ENCODE data around the gene ZNG1A.
"Not testable (repeated sequence)": the region's sequence is repeated elsewhere in the genome, so short reads cannot be mapped to it uniquely, and the experiment has no call there.

Gene ZNG1A

DNA sequence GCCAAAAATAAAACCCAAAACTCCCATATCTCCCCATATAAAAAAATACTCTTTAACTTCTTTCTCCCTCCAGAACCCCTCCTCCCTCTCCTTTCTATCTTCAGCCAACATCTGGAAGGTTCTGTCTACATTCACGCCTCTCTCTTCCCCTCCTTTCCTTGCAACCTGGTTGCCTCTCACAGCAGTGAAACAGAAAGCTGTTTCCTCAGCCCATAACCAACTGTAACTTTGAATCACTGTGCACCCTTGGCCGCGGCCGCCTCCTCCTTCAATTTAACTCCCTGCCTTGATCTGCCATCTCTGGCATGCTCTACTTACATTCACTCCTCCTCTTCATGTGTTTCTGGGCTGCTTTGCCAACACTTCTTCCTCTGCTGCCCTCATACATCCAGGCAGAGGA lies 83.9 kb downstream of the ZNG1A start:
- DNase-seq (ENCODE audit: low spot score): not testable (repeated sequence)

DNA sequence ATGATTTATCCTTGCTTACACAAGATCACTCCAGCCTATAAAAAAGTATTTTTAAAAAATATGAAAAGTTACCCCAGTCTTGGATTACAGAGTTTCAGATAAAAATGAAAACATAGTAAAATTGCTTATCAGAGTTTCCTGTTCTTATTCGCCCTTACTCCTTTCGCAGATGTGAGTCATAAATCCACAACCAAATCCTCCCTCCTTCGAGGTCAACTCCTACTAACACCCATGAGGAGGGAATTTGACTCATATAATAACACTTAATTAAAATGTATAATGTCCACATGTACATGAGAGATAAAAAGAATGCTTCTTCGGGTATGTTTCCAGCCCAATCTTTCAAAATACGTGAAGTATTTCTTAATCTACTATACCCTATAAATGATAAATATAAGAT lies 84.5 kb downstream of the ZNG1A start:
- DNase-seq (ENCODE audit: low spot score): not testable (repeated sequence)

DNA sequence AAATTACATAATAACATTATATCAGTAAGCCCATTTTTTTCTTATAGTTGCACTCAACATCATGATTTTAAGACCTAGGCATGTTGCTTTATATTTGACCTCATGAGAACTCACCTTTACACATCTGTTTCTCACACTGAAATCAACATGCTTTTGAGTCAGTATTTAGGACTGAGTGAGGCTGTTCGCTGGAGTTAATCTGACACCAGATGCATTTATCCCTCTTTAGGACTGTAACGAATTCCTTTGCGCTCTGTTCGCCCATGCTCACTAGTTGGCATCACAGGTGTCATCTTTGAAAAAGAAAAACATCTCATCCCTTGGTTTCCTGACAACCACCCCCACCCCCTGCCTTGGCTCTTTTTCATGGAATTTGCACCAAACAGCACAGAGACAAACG lies 84.9 kb downstream of the ZNG1A start:
- DNase-seq (ENCODE audit: low spot score): not testable (repeated sequence)

DNA sequence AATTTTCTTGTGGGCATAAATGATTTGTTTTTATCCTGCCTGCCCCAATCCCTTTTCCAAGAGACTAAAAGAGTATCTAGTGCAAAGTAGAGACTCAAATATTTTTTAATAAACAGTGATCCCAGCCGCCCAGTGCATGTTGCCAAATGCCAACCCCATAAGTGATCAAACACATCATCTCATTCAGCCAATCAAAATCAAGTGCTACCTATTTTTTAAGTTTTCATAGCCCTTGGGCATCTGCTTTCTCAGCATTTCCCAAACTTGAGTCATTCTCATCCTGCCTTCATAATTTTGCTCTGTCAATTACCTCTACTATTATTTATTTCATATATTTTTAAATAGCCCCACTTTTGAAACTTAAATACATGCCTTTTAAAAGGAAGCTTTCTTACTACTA lies 88.0 kb downstream of the ZNG1A start:
- DNase-seq (ENCODE audit: low spot score): not testable (repeated sequence)

DNA sequence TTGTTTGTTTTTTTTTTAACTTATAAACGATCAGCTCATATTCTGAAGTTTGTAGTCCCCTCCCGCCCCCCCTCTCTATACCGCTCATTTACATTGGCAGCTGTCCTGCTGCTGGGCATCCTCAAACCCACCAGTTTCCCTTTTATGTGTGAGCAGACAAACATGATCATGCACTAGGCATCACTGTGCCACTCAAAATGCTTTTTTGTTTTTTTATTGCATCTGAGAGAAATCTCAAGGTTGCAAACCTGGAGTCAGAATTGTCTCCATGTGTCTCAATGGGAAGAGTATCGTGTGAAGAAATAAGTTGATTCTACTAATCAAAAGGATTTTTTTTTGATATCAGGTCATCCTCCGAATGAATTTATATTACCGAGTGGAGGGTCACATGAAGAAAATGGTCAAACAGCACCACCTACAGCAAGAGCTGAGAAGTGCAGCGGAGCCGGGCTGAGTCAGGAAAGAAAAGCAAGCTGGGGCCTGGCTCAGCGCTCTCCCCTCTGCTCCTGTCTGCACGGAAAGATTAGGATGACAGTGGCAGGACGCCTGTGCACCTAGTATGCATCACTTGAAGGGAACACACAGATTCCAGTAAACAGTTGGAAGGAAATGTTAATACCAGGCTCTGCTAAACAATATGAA lies 90.3 kb downstream of the ZNG1A start:
- not testable (repeated sequence) for DNase-seq (ENCODE audit: low spot score)

DNA sequence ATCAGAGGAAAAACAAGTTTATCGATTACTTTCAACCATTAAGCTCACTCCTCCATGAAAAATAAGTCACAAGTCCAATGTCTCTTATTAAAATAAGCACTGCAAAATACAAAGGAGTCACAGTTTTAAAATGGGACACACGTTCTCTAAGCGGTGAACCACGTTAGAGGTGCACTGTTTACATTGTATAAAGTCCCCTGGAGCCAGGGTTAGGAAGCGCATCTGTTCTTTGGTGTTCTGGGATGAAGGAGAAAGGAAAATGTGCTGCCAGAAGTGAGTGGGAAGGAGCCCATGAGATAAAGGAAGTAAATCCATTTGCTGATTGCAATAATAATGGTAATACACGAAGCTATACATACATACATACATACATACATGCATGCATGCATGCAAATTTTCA lies 91.0 kb downstream of the ZNG1A start:
- not testable (repeated sequence) for DNase-seq (ENCODE audit: low spot score)

DNA sequence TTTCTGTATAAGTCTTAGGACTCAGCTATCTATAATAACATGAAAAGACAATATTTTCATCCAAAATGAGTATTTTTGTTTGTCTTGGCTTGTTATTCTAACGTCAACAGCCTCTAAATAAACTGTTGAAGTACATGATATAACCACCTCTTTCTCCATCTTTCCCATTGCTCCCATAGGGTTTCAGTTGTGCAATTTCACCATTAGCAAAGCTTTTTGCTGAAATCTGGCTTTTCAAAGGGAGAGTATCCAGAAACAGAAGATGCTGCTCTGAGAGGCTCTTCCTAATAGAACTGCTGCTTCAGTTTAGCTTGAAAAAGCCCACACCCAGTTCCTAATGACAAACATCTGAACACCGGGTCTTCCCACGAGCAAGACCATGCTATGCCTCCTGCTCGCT lies 91.8 kb downstream of the ZNG1A start:
- not testable (repeated sequence) for DNase-seq (ENCODE audit: low spot score)

DNA sequence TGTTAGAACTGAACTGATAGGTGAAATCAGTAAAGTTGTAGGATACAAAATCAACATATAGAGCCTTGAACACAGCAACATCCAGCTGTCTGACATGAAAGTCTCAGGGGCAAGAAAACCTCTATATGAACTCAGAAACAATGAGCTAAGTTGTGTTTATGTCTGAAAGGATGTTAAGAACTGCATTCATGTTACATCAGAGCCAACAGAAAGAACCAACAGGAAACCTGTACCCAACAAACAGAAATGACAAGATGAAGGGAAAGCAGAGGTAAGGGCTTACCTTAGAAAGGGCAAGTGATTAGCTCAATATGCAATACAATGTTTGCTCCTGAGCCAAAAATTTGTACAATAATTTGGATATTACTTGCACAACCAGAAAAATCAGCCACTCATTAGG lies 92.2 kb downstream of the ZNG1A start:
- DNase-seq (ENCODE audit: low spot score): not testable (repeated sequence)

DNA sequence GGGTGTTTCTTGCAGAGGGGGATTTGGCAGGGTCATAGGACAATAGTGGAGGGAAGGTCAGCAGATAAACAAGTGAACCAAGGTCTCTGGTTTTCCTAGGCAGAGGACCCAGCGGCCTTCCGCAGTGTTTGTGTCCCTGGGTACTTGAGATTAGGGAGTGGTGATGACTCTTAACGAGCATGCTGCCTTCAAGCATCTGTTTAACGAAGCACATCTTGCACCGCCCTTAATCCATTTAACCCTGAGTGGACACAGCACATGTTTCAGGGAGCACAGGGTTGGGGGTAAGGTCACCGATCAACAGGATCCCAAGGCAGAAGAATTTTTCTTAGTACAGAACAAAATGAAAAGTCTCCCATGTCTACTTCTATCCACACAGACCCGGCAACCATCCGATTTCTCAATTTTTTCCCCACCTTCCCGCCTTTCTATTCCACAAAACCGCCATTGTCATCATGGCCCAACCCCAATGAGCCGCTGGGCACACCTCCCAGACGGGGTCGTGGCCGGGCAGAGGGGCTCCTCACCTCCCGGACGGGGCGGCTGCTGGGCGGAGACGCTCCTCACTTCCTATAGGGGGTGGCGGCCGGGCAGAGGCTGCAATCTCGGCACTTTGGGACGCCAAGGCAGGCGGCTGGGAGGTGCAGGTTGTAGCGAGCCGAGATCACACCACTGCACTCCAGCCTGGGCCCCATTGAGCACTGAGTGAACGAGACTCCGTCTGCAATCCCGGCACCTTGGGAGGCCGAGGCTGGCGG lies 95.7 kb downstream of the ZNG1A start:
- not testable (repeated sequence) for DNase-seq (ENCODE audit: low spot score)

DNA sequence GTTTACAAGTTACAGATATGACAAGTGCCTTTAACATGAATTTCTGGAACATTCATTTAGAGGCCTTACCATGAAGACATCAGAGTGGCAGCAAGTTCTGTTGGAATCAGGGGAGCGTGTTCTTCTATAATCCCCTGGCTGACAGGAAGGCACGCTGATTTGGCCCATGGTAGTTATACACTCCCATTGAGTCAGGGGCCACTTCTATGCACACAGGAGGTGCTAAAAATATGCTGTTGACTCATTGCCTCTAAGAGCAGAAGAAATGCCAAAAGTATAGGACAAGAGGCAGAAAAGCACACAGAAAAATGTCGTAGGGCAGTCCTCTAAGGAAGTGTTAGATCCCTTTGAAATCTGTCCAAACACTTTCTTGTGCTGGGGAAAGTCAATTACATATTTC lies 100.5 kb downstream of the ZNG1A start:
- not testable (repeated sequence) for DNase-seq (ENCODE audit: low spot score)

DNA sequence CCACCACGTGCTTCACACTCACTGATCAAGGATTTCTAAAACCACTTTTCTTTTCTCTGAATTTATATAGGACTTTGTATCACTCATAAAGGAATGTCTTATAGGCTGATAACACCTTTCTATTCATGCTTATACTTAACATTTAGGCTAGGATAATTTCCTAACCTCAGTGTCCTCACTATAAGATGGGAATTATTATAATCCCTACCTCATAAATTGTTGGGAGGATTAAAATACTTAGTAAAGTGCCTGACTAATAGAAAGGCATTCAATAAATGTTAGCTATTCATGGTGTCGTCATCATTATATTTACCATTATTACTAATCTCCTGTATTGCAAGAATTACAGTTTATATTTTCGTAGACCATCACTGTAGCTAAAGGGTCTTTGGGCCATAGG lies 102.5 kb downstream of the ZNG1A start:
- not testable (repeated sequence) for DNase-seq (ENCODE audit: low spot score)

DNA sequence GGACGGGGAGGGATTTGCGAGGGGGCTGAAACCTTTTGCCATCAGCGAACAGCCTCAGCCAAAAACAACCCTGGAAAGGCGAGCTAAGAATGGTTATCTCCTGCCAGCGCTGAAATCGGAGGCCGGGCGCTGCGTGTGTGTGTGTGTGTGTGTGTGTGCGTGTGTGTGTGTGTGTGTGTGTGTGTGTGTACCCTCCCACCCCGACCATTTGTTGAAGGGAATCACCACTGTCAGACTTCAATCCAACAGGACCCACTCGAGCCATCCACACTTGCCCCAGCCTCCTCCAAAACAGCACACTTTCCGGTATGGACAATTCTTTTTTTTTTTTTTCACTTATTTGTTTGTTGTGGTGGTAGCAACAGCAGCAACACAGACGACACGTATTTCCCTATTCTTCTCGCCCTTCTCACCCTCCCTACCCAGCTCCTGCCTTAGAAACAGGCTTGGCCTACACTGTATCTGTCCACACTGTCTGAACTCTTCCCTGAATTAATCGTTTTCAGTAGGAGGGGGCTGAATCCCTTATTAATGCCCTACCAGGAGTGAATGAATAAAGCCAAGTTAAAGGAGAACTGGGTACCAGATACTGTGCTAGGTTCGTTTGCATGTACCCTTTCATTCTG lies 104.8 kb downstream of the ZNG1A start:
- not testable (repeated sequence) for DNase-seq (ENCODE audit: low spot score)

DNA sequence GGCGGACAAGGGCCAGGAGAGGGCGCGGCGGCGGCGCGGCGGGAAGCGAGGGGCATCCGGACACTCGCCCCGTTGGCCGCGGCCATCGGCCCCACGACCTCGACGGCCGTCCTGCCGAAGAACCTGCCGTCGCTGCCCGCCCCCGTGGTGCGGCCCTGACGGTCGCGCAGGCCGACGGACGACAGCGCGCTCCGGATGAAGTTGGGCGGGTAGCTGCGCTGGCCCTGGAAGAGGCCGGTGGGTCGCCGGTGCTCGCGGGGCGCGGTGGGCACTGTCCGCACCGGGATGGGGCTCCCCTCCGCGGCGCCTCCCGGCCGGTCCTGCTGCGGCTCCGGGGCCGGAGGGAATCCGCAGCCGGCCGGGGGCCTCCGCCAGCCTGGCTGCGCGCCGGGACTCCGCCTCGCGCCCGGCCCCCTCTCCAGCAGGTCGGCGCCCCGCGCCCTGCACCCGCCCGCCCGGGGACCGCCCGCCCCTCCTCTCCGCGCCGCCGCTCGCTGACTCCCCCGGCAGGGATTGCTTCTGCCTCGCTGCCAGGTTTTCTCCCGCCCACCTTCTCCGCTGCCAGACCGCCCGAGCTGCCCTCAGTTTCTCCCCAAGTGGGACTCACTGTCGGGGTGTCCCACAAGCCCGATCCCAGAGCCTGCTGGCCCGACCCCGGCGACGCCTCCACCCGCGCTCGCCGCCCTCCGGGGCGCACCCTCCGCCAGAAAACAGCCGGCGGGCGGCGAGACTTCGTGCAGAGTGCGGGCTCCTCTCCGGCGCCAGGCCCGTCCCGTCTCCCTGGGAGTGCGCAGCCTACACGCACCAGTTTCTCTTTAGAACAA lies 105.6 kb downstream of the ZNG1A start:
- DNase-seq (ENCODE audit: low spot score): peak; percentile 1
